PC-3 (cell line): Measurements from ENCODE around the gene C1orf53.
"Not testable (repeated sequence)": the region's sequence is repeated elsewhere in the genome, so short reads cannot be mapped to it uniquely, and the experiment has no call there.

Experiments used
- CTCF ChIP-seq: fragments of 300-600 bp; sonication (generic); conservative IDR thresholded peaks from 2 replicates; pipeline ENCODE4 v1.5.1; 2017; ENCODE audit warnings: antibody characterized with exemption, low read depth, mild to moderate bottlenecking, low read length
- EZH2 ChIP-seq: fragments of 300-600 bp; sonication (generic); IDR thresholded peaks from one replicate; pipeline ENCODE4 v1.6.1; 2017; ENCODE audit warnings: antibody characterized with exemption, mild to moderate bottlenecking, low read length; ENCODE audit not compliant: unreplicated experiment

- not testable (repeated sequence) for TF ChIP-seq CTCF, EZH2
These were observed 20.2 kb upstream of the C1orf53 start for GRCh38 chr1:197882241-197882640.
